Rectal smooth muscle tissue (tissue), 1 donor: ENCODE data around the gene RAB11FIP4.

ENCODE experiments used
- H3K27ac ChIP-seq: one replicate; pipeline ENCODE4 v1.7.0; 2013; ENCODE audit warnings: low read depth, low read length, inconsistent platforms
- H3K27me3 ChIP-seq: one replicate; pipeline ENCODE4 v1.7.0; 2013; ENCODE audit warnings: low read length; ENCODE audit not compliant: control insufficient read depth, insufficient read depth
- H3K36me3 ChIP-seq: one replicate; pipeline ENCODE4 v1.7.0; 2013; ENCODE audit warnings: low read length; ENCODE audit not compliant: control insufficient read depth, insufficient read depth
- H3K4me1 ChIP-seq: one replicate; pipeline ENCODE4 v1.7.0; 2013; ENCODE audit warnings: low read length; ENCODE audit not compliant: control insufficient read depth, insufficient read depth
- H3K4me3 ChIP-seq: one replicate; pipeline ENCODE4 v1.7.0; 2013; ENCODE audit warnings: low read length
- H3K9ac ChIP-seq: one replicate; pipeline ENCODE4 v1.7.0; 2013; ENCODE audit warnings: low read length

RAB11FIP4 gene

DNA sequence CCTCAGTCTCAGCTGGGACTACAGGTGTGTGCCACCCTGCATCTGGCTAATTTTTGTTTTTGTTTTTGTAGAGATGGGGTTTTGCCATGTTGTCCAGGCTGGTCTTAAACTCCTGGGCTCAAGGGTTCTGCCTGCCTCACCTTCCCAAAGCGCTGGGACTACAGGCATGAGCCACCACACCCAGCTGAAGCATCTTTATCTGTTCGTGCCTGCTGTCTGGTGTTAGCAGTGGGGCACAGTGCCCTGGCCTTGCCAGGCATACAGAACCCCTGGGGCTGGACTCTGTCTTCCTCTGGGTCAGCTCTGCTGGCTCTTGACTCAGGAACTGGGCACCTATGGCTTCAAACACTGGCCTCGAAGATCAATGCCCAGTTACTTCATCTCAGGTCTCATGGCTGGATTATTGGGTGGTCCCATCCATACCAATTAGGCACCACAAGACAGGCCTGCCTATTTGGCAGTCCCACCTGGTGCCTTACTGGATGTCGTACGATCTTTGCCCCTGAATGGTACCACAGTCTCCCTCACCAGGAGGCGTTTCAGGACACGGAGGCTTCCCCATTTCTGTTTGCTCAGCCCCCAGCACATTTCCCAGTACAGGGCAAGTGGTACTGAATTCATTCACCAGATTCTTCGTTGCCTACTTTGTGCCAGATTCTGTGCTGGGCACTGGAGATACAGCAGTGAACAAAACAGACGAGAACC is 99.3 kb downstream of the RAB11FIP4 start:
- no peak overlapping the region for H3K4me3 ChIP-seq
- H3K36me3 ChIP-seq, result no peaks in the 10 kb centered on the region
- H3K4me1 ChIP-seq, result no peaks in the 10 kb centered on the region
- H3K9ac ChIP-seq, result no peak overlapping the region
- H3K27me3 ChIP-seq, result peaks cover 2% of the 10 kb centered on the region
- H3K27ac ChIP-seq, result no peak overlapping the region

DNA sequence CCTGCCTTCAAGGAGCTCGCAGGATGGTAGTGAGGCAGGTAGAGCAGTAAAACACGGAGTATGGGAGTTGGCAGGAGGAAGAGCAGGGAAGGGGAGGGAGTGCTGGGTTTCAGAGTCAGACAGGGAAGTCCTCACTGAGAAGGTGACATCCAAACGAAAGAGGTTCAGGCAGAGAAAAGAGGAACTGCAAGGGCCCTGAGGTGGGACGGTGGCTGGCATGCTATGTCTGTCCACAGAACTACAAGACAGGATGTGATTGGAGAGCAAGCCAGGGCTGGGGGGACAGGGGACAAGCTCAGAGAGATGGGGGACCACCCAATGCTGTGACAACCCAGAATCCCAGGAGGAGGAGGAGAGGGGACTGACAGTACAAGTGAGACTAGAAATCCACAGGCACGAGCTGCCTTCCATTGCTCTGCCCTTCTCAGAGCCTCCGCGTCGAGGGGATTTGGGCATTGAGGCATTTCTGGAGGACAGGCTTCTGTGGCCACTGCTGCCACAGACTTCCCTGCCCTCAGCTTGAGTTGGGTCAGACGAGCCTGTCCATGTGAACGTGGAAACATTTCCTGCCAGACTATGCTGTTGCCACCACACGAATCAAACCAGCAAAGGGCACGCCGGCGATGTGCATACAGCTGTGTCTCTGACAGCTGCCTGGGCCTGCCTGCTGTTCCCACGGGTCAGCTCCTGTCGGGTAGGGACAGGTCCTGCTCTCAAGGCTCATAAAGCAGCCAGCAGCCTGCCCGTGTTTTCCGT is 100.1 kb downstream of the RAB11FIP4 start:
- H3K9ac ChIP-seq, result no peak overlapping the region
- no peaks in the 10 kb centered on the region for H3K4me1 ChIP-seq
- H3K36me3 ChIP-seq, result no peaks in the 10 kb centered on the region
- no peak overlapping the region for H3K4me3 ChIP-seq
- H3K27me3 ChIP-seq, result peaks cover 2% of the 10 kb centered on the region
- no peak overlapping the region for H3K27ac ChIP-seq

DNA sequence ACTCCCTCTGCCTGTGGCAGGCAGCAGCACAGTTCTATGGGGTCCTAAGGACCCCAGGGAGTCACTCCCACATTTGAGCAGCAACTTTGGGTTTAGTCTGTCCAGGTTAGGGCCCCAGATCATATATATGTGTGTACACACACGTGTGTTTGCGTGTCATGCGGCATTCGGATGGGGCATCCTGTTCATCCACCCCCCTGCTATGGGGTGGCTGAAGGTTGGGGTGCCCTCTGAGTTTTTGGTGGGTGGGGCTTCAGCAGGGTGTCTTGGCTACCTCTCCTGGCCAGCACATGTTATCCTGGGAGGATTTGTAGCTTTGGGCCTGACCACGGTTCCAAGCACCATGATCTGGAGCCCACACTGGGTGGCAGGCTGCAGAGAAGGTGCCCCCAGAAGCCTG is 100.7 kb downstream of the RAB11FIP4 start:
- Histone ChIP-seq H3K9ac (no peak overlapping the region), H3K27me3 (peaks cover 2% of the 10 kb centered on the region), H3K27ac (no peak overlapping the region), H3K36me3 (no peaks in the 10 kb centered on the region), H3K4me1 (no peaks in the 10 kb centered on the region), H3K4me3 (no peak overlapping the region)

DNA sequence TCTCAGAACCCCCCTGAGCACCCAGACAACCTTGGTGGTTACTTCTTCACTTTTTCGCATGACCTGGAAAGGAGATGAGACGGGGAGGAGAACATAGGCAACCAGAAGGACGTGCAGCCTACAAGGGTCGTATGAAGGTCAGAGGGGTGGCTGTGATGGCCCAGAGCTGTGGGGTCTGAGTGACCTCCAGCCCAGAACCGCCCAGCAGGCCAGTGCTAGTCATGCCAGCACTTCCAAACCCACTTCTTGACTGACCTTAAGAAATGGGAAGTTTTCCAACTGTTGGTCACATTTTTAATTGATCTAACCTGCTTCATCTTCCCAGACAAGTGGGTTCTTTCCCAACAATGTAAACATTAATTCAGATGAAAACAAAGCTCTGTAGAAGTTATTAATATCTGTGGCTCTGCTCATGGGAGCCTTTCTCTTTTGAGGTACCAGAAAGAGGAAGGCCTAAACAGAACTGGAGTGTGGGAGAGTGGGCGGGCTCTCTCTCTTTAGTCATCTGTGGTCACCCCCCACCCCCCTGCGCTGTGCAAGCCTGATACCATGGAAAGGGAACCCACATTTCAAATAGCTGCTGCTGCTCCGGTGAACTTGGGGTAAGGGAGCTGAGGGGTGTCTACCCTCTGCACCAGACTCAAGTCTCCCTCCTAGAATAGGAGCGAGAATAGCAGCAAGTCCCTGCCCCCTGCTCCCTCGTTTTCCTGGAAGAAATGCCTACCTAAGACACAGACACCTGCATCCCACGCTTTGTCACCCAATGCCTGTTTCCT is 101.6 kb downstream of the RAB11FIP4 start:
- H3K4me3 ChIP-seq, result peak overlapping the region; percentile 22
- H3K27me3 ChIP-seq, result peaks cover 2% of the 10 kb centered on the region
- no peak overlapping the region for H3K9ac ChIP-seq
- no peaks in the 10 kb centered on the region for H3K4me1 ChIP-seq
- no peaks in the 10 kb centered on the region for H3K36me3 ChIP-seq
- H3K27ac ChIP-seq, result no peak overlapping the region

DNA sequence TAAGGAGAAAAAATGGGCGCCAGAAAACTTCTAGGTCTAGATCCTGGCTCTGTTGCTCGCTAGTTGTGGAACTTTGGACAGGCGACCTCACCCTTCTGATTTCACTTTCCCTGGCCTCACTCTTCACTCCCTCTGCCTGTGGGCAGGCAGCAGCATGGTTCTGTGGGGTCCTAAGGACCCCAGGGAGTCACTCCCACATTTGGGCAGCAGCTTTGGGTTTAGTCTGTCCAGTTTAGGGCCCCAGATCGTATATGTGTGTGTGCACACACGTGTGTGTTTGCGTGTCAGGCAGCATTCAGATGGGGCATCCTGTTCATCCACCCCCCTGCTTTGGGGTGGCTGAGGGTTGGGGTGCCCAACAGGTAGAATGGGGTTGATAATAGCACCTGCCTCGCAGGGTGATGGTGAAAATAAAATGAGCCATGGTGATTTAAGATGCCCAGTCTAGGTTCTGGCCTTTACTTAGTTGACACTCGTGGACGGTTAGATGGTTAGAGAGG is 102.2 kb downstream of the RAB11FIP4 start:
- no peaks in the 10 kb centered on the region for H3K4me1 ChIP-seq
- no peaks in the 10 kb centered on the region for H3K27me3 ChIP-seq
- H3K4me3 ChIP-seq, result peak overlapping the region; percentile 22
- H3K9ac ChIP-seq, result no peak overlapping the region
- no peak overlapping the region for H3K27ac ChIP-seq
- H3K36me3 ChIP-seq, result no peaks in the 10 kb centered on the region

DNA sequence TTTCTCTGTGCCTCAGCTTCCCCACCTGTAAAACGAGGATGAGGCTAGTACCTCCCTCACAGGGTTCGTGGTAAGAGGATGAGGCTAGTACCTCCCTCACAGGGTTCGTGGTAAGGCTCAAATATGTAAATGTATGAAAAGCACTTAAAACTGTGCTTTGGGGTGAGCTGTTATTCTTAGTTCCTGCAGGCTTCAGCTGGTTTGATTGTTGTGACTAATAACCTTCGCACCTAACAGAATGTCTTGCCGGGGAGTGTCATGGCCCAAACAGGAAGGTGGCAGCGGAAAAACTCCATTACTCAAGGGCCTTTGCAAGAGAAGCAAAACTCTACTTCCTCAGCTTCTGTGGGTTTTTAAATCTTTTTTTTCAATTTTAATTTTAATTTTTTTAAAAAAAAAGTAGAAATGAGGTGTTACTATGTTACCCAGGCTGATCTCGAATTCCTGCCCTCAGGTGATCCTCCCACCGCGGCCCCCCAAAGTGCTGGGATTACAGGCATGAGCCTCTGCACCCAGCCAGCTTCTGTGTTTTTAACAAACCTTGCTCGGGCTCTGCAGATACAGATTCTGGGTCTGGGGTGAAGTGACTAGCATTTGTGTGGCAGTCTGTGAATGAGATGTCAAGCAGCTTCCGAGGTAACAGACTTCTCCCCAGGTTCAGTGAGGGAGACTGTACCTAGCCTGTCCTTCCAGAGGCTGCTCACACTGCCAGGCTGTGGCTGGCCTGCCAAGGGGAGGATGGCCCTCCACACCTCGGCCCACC is 103.0 kb downstream of the RAB11FIP4 start:
- Histone ChIP-seq H3K9ac (no peak overlapping the region), H3K36me3 (no peaks in the 10 kb centered on the region), H3K27me3 (no peaks in the 10 kb centered on the region), H3K27ac (peak overlapping the region; percentile 6), H3K4me3 (peak overlapping the region; percentile 31), H3K4me1 (no peaks in the 10 kb centered on the region)

DNA sequence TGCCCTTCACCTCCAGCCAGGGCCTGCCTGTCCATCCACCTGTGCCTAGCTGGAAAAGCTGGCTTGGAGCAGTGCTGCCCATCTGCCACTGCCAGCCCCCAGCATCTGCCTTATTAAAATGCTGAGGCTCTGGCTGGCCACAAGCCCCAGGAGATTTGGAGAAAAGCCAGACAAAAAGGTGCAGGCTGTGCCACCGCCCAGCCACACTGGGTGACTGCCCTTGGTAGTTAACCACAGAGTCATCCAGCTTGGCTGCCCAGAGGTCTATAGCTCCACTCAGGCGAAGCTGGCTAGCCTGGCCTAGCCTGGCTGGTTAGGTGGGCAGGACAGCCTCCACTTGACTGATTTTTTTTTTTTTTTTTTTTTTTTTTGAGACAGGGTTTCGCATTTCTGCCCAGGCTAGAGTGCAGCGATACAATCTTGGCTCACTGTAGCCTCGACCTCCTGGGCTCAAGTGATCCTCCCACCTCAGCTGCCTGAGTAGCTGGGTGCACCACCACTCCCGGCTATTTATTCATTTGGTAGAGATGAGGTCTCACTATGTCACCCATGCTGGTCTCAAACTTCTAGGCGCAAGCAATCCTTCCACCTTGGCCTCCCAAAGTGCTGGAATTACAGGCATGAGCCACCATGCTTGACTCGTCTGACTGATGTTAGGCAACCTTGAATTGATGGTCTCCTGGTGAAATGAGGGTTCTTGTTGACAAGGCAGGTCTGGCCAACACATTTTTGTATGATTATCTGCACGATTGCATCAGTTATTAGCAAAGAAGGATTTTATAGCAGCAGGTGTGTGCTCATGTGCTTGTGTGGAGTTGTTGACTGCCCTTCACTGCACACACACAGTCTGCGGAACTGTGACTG is 103.8 kb downstream of the RAB11FIP4 start:
- H3K4me1 ChIP-seq, result no peaks in the 10 kb centered on the region

DNA sequence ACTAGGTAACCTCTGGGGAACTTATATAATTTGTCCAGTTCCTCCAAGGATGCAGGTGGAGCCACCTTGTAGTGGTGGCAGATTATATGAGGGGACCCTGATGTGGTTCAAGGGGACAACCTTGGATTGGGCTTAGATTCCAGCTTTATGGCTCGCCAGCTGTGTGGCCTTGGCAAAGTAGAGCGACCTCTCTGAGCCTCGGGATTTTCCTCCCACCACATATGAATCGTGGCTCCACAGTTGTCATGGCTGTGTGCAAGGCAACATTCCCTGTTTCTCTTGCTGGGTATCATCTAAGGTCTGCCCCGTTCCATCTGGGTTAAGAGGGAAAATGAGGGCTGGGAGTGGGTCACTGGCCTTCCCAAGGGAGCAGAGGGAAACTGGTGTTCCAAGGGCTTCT is 104.6 kb downstream of the RAB11FIP4 start:
- Histone ChIP-seq H3K4me1 (no peaks in the 10 kb centered on the region), H3K27ac (no peak overlapping the region), H3K4me3 (no peak overlapping the region), H3K36me3 (no peaks in the 10 kb centered on the region), H3K9ac (no peak overlapping the region), H3K27me3 (no peaks in the 10 kb centered on the region)

More for the DNA sequence above, 103.8 kb downstream of the RAB11FIP4 start:
- H3K4me3 ChIP-seq, result peak overlapping the region; percentile 31
- no peaks in the 10 kb centered on the region for H3K36me3 ChIP-seq
- no peaks in the 10 kb centered on the region for H3K27me3 ChIP-seq
- peak overlapping the region; percentile 6 for H3K27ac ChIP-seq
- H3K9ac ChIP-seq, result no peak overlapping the region

DNA sequence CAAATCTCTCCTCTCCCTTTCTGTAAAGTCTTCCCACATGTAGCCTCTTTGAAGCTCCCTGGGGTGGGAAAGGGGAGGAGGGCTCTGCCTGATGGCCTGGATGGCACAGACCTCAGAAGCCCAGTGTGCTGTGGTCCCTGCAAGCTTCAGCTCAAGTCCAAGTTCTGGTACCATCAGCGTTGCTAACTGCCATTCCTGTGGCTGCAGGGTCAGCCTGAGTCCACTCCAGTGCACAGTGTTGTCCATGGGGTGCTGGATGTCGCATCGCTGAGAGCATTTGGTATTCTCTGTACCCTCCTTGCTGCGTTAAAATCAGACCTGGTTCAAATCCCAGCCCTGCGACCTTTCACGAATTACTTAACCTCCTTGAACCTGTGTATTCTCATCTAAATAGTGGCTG is 105.1 kb downstream of the RAB11FIP4 start:
- Histone ChIP-seq H3K4me1 (no peaks in the 10 kb centered on the region), H3K36me3 (no peaks in the 10 kb centered on the region), H3K27me3 (no peaks in the 10 kb centered on the region), H3K9ac (no peak overlapping the region), H3K4me3 (no peak overlapping the region), H3K27ac (no peak overlapping the region)

DNA sequence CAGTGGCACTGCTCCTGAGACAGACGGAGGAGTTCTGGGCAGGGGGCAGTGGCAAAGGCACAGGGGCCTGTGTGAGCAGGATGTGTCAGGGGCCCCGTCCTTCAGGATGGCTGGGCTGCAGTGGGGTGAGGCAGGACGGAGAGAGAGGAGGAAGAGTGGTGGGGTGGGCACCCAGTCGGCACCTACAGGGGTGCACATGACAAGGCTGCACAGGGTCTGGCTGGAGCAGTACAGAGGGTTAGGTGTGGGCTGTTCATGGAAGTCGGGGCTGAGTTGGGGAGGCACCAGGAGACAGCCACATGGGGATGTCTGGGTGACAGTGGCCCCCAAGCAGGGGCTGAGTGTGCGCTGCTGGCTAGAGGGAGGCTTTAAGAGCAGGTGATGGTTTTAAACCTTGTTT is 106.0 kb downstream of the RAB11FIP4 start:
- H3K4me3 ChIP-seq, result no peak overlapping the region
- no peak overlapping the region for H3K9ac ChIP-seq
- H3K36me3 ChIP-seq, result no peaks in the 10 kb centered on the region
- H3K4me1 ChIP-seq, result no peaks in the 10 kb centered on the region
- no peaks in the 10 kb centered on the region for H3K27me3 ChIP-seq
- no peak overlapping the region for H3K27ac ChIP-seq

DNA sequence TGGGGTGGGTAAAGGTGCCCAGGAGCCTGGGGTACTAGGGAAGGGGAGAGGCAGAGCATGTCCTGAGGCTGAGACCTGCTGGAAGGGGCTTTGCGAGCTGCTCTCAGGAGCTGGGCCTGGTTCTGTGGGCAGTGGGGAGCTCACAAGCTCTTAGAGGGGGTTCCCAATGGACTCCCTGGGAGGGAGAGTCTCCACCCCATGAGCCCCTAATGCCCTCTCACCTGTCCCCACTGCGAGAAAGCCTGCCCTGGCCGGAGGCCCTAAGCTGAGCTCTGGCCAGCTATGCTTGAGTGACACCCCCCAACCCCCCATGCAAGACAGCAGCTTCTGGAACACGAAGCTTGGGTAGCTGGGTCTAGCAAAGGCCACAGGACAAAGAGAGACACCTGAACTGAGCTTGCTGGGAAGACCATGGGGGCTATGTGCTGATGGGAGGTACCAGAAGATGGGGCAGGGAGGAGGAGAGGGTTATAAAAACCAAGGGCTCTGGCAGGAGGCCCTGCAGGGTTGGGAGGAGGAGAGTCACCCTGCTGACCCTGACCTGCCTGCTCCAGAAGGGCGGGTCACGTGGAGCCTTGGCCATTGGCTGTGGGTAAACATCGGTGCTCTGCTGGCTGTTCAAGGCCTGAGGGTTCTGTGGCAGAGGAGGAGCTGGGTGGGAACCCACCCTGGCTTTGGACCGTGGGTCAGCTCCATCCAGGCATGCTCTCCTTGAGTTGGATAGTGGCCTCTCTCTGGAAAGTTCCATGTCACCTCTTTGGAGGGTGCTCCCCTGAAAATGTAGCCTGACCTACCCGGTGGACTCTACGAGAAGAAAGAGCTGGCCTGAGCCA is 106.7 kb downstream of the RAB11FIP4 start:
- Histone ChIP-seq H3K27ac (no peak overlapping the region), H3K4me3 (no peak overlapping the region), H3K9ac (no peak overlapping the region), H3K36me3 (no peaks in the 10 kb centered on the region), H3K4me1 (no peaks in the 10 kb centered on the region), H3K27me3 (no peaks in the 10 kb centered on the region)
